H9 (cell line): ENCODE results near the gene HSPB8. TPM values are rescaled to one million over a fixed set of nuclear protein-coding genes. Genes with fewer than 3 reads are reported as not detected.

Source experiments
- DNase-seq: peaks from one replicate; pipeline ENCODE4 v3.0.0-alpha.2; 2017
- H2AFZ ChIP-seq: one replicate; pipeline ENCODE4 v1.6.1; 2013; ENCODE audit warnings: mild to moderate bottlenecking, low read length, control low read depth, moderate library complexity
- H2AK5ac ChIP-seq: 2 replicates; pipeline ENCODE4 v1.6.1; 2013; ENCODE audit warnings: low read length, control low read depth, mixed read lengths; ENCODE audit not compliant: insufficient read length
- H2BK120ac ChIP-seq: one replicate; pipeline ENCODE4 v1.6.1; 2013; ENCODE audit warnings: low read depth, mild to moderate bottlenecking, low read length, control low read depth, inconsistent platforms; ENCODE audit not compliant: poor library complexity, severe bottlenecking
- H2BK12ac ChIP-seq: 2 replicates; pipeline ENCODE4 v1.6.1; 2013; ENCODE audit warnings: low read length, control low read depth, mixed read lengths, low read depth; ENCODE audit not compliant: insufficient read length
- H2BK15ac ChIP-seq: 2 replicates; pipeline ENCODE4 v1.6.1; 2013; ENCODE audit warnings: low read depth, low read length, control low read depth
- H2BK20ac ChIP-seq: one replicate; pipeline ENCODE4 v1.6.1; 2013; ENCODE audit warnings: low read depth, mild to moderate bottlenecking, low read length, control low read depth, inconsistent platforms; ENCODE audit not compliant: poor library complexity, severe bottlenecking
- H2BK5ac ChIP-seq: 2 replicates; pipeline ENCODE4 v1.6.1; 2013; ENCODE audit warnings: low read length, control low read depth, mixed read lengths; ENCODE audit not compliant: insufficient read length
- H3K14ac ChIP-seq: 2 replicates; pipeline ENCODE4 v1.6.1; 2013; ENCODE audit warnings: low read length, control low read depth; ENCODE audit not compliant: insufficient read depth
- H3K18ac ChIP-seq: 2 replicates; pipeline ENCODE4 v1.6.1; 2013; ENCODE audit warnings: low read depth, mild to moderate bottlenecking, mixed read lengths, low read length, control low read depth; ENCODE audit not compliant: insufficient read length
- H3K23ac ChIP-seq: 2 replicates; pipeline ENCODE4 v1.6.1; 2013; ENCODE audit warnings: low read length, control low read depth, mixed read lengths, low read depth; ENCODE audit not compliant: insufficient read length
- H3K23me2 ChIP-seq: 2 replicates; pipeline ENCODE4 v1.6.1; 2013; ENCODE audit warnings: low read depth, mild to moderate bottlenecking, mixed read lengths, low read length, control low read depth; ENCODE audit not compliant: insufficient read length, poor library complexity, severe bottlenecking
- H3K27ac ChIP-seq: 2 replicates; pipeline ENCODE4 v1.5.1; 2013; ENCODE audit warnings: low read length, control low read depth, mixed read lengths, low read depth; ENCODE audit not compliant: insufficient read length
- H3K27me3 ChIP-seq: 2 replicates; pipeline ENCODE4 v1.6.1; 2013; ENCODE audit warnings: low read length, control low read depth, inconsistent platforms; ENCODE audit not compliant: insufficient read depth
- H3K4ac ChIP-seq: 2 replicates; pipeline ENCODE4 v1.6.1; 2013; ENCODE audit warnings: low read depth, mild to moderate bottlenecking, control low read depth, inconsistent platforms, low read length, moderate library complexity
- H3K4me1 ChIP-seq: 2 replicates; pipeline ENCODE4 v1.6.1; 2013; ENCODE audit warnings: low read length, control low read depth, inconsistent platforms; ENCODE audit not compliant: insufficient read depth
- H3K4me2 ChIP-seq: 2 replicates; pipeline ENCODE4 v1.6.1; 2013; ENCODE audit warnings: low read length, control low read depth, mixed read lengths; ENCODE audit not compliant: insufficient read length, insufficient read depth
- H3K56ac ChIP-seq: 2 replicates; pipeline ENCODE4 v1.6.1; 2013; ENCODE audit warnings: low read depth, mild to moderate bottlenecking, mixed read lengths, low read length, control low read depth; ENCODE audit not compliant: insufficient read length
- H3K79me1 ChIP-seq: 2 replicates; pipeline ENCODE4 v1.6.1; 2013; ENCODE audit warnings: low read depth, mild to moderate bottlenecking, moderate library complexity, low read length, control low read depth, inconsistent platforms; ENCODE audit not compliant: insufficient read depth, poor library complexity, severe bottlenecking
- H3K79me2 ChIP-seq: 2 replicates; pipeline ENCODE4 v1.6.1; 2013; ENCODE audit warnings: low read length, control low read depth, inconsistent platforms; ENCODE audit not compliant: insufficient read depth
- H3K9ac ChIP-seq: 2 replicates; pipeline ENCODE4 v1.6.1; 2013; ENCODE audit warnings: low read length, control low read depth, mixed read lengths; ENCODE audit not compliant: insufficient read length; ENCODE audit errors: extremely low read depth
- H3K9me3 ChIP-seq: one replicate; pipeline ENCODE4 v1.6.1; 2013; ENCODE audit warnings: low read depth, low read length, inconsistent platforms; ENCODE audit not compliant: control insufficient read depth
- H3T11ph ChIP-seq: one replicate; pipeline ENCODE4 v1.6.1; 2013; ENCODE audit warnings: mild to moderate bottlenecking, low read length, control low read depth, inconsistent platforms
- H4K20me1 ChIP-seq: one replicate; pipeline ENCODE4 v1.6.1; 2013; ENCODE audit not compliant: control insufficient read depth, insufficient read length, insufficient read depth
- H4K5ac ChIP-seq: 2 replicates; pipeline ENCODE4 v1.6.1; 2013; ENCODE audit warnings: low read depth, mild to moderate bottlenecking, mixed read lengths, low read length, control low read depth; ENCODE audit not compliant: insufficient read length
- H4K8ac ChIP-seq: replicated peaks from 2 replicates; pipeline ENCODE4 v1.6.1; 2013; ENCODE audit warnings: low read length, control low read depth, mixed read lengths, low read depth; ENCODE audit not compliant: insufficient read length
- H4K91ac ChIP-seq: 2 replicates; pipeline ENCODE4 v1.6.1; 2013; ENCODE audit warnings: low read depth, mild to moderate bottlenecking, moderate library complexity, mixed read lengths, low read length, control low read depth; ENCODE audit not compliant: insufficient read length
- H3K27ac Mint-ChIP-seq, 3 experiments: 2 replicates in 2 of 3; 3 replicates in 1 of 3; pipeline ENCODE4 v1.8.0; 2020 to 2021; ENCODE audit warnings: mixed read lengths in 3 of 3, mild to moderate bottlenecking in 1 of 3, moderate library complexity in 1 of 3
- H3K27me3 Mint-ChIP-seq: 2 replicates; pipeline ENCODE4 v1.8.0; 2021; ENCODE audit warnings: low read depth, mild to moderate bottlenecking, moderate library complexity, mixed read lengths
- H3K36me3 Mint-ChIP-seq, 3 experiments: 2 replicates in 2 of 3; 3 replicates in 1 of 3; pipeline ENCODE4 v1.8.0; 2020 to 2021; ENCODE audit warnings: low read depth in 3 of 3, mixed read lengths in 3 of 3; ENCODE audit not compliant: insufficient read depth in 1 of 3
- H3K4me1 Mint-ChIP-seq, 2 experiments: 2 replicates each; pipeline ENCODE4 v1.8.0; 2020; ENCODE audit warnings: mixed read lengths in 2 of 2
- H3K4me3 Mint-ChIP-seq, 2 experiments: 2 replicates in 1 of 2; 3 replicates in 1 of 2; pipeline ENCODE4 v1.8.0; 2020 to 2021; ENCODE audit warnings: mild to moderate bottlenecking in 2 of 2, mixed read lengths in 2 of 2, moderate library complexity in 1 of 2
- H3K9me3 Mint-ChIP-seq, 2 experiments: 2 replicates in 1 of 2; 3 replicates in 1 of 2; pipeline ENCODE4 v1.8.0; 2020; ENCODE audit warnings: mild to moderate bottlenecking in 2 of 2, mixed read lengths in 2 of 2, moderate library complexity in 1 of 2
- CTCF ChIP-seq: fragments of 200-600 bp; sonication (generic); conservative IDR thresholded peaks from 3 replicates; pipeline ENCODE4 v1.8.0; 2021; ENCODE audit warnings: antibody characterized with exemption, mild to moderate bottlenecking
- WGBS: extraction: QIAGEN DNeasy Blood & Tissue Kit; methylation state at CpG from one replicate; pipeline ENCODE4 v1.1.7; 2013; ENCODE audit warnings: missing lambda C conversion rate, low lambda C conversion rate, mixed read lengths; ENCODE audit not compliant: insufficient read length; ENCODE audit errors: extremely low coverage; 5-methylcytosine and 5-hydroxymethylcytosine counted together
- total RNA-seq: library from RNA; stranded (reverse); gene quantifications from 2 replicates; pipeline ENCODE4 v1.2.1, GENCODE V29; 2021

Gene HSPB8
- total RNA-seq, 1 experiment from 2014 or later: 3.0 TPM

GRCh38 chr12:119227292-119227691, 48.6 kb downstream of the HSPB8 start:
- H3K9me3 Mint-ChIP-seq: peaks cover 1% of the 10 kb centered on the region in 2 experiments; a peak in 3 of 5 replicates
- no peak overlapping the region for H3K27ac Mint-ChIP-seq
- peaks cover 6% of the 10 kb centered on the region; the same call in 1 of the 2 replicates for H3K27me3 Mint-ChIP-seq
- H2BK12ac ChIP-seq: no peak overlapping the region
- no peaks in the 10 kb centered on the region for H3K79me1 ChIP-seq
- no peak overlapping the region for H3K4me3 Mint-ChIP-seq
- no peak overlapping the region for H4K5ac ChIP-seq
- H3K4me1 ChIP-seq: peaks cover 7% of the 10 kb centered on the region; the same call in 1 of the 2 replicates
- no peak overlapping the region for H2BK120ac ChIP-seq
- no peak overlapping the region for H3K14ac ChIP-seq
- no peak overlapping the region for H3K18ac ChIP-seq
- H2AK5ac ChIP-seq: no peak overlapping the region
- H3K23me2 ChIP-seq: no peaks in the 10 kb centered on the region
- no CpG with 5 or more reads among the region's 3 CpGs for WGBS
- no peak overlapping the region for H2BK5ac ChIP-seq
- H3K36me3 Mint-ChIP-seq: peaks cover 0 to 5% (median 1%) of the 10 kb centered on the region in 3 experiments; a peak in 5 of 7 replicates
- no peak overlapping the region for H3K9ac ChIP-seq
- no peaks in the 10 kb centered on the region for H4K20me1 ChIP-seq
- no peak overlapping the region for H3T11ph ChIP-seq
- no peak overlapping the region for H2AFZ ChIP-seq
- H3K27me3 ChIP-seq: no peaks in the 10 kb centered on the region
- no peak for TF ChIP-seq CTCF
- H3K4ac ChIP-seq: no peak overlapping the region
- no peak for DNase-seq
- H3K79me2 ChIP-seq: no peaks in the 10 kb centered on the region
- no peak overlapping the region for H2BK15ac ChIP-seq
- no peaks in the 10 kb centered on the region for H3K9me3 ChIP-seq
- no peak overlapping the region for H4K91ac ChIP-seq
- H2BK20ac ChIP-seq: no peak overlapping the region
- H4K8ac ChIP-seq: no peak overlapping the region
- H3K23ac ChIP-seq: no peak overlapping the region
- peaks cover 41 to 50% of the 10 kb centered on the region in 2 experiments for H3K4me1 Mint-ChIP-seq
- H3K27ac ChIP-seq: no peak overlapping the region
- H3K4me2 ChIP-seq: no peak overlapping the region
- no peak overlapping the region for H3K56ac ChIP-seq
